Motor neuron (in vitro differentiated cells): Measurements from ENCODE around the gene SMAD2. TPM values are rescaled to one million over a fixed set of nuclear protein-coding genes. Genes with fewer than 3 reads are reported as not detected.
A peak's percentile ranks its signal among the peaks of the same experiment; 100 is the strongest.

ENCODE experiments used
- ATAC-seq, 8 experiments: fragments of 200-7000 bp; cut with Tn5 transposase; replicated peaks in 6 of 8; 2 replicates each; pipeline ENCODE4 v1.8.0; 2021; ENCODE audit warnings: mild to moderate bottlenecking in 8 of 8, moderate library complexity in 8 of 8
- H3K27ac ChIP-seq, 2 donors: fragments of 250-450 bp; sonication (Bioruptor Pico); 2 replicates each; pipeline ENCODE4 v1.9.0; 2021; ENCODE audit warnings: antibody characterized with exemption in 2 of 2, mild to moderate bottlenecking in 2 of 2, moderate library complexity in 1 of 2
- H3K4me1 ChIP-seq, 2 donors: fragments of 250-450 bp; sonication (Bioruptor Pico); replicated peaks in 1 of 2; 2 replicates each; pipeline ENCODE4 v1.6.1; 2021; ENCODE audit warnings: antibody characterized with exemption in 2 of 2, mild to moderate bottlenecking in 2 of 2, moderate library complexity in 1 of 2
- H3K4me3 ChIP-seq, 5 donors: fragments of 250-450 bp; sonication (Bioruptor Pico); 2 replicates each; pipeline ENCODE4 v1.9.0; 2021; ENCODE audit warnings: antibody characterized with exemption in 5 of 5, mild to moderate bottlenecking in 5 of 5, moderate library complexity in 4 of 5
- WGBS, 10 experiments: fragments of 450-650 bp; shearing (Covaris generic); methylation state at CpG; one replicate each; pipeline ENCODE4 v1.0.0; 2022; 5-methylcytosine and 5-hydroxymethylcytosine counted together
- in situ Hi-C, 9 experiments: fragments of 400-800 bp; cut with MboI; loops; one replicate each; pipeline ENCODE4 v1.15.0; 2021; ENCODE audit warnings: low sequenced_read_pairs in 9 of 9, low pct_unique_long_range_greater_than_20kb in 2 of 9; ENCODE audit not compliant: unreplicated experiment in 9 of 9
- total RNA-seq, 8 experiments: library from RNA; unstranded; fragments of 300-600 nt; gene quantifications; 2 replicates each; pipeline versions ENCODE4 v1.2.3 to v1.2.4, GENCODE V29; 2022

SMAD2 gene
- total RNA-seq, 8 experiments from 2014 or later: 46.7 to 116 (median 62.1) TPM

DNA sequence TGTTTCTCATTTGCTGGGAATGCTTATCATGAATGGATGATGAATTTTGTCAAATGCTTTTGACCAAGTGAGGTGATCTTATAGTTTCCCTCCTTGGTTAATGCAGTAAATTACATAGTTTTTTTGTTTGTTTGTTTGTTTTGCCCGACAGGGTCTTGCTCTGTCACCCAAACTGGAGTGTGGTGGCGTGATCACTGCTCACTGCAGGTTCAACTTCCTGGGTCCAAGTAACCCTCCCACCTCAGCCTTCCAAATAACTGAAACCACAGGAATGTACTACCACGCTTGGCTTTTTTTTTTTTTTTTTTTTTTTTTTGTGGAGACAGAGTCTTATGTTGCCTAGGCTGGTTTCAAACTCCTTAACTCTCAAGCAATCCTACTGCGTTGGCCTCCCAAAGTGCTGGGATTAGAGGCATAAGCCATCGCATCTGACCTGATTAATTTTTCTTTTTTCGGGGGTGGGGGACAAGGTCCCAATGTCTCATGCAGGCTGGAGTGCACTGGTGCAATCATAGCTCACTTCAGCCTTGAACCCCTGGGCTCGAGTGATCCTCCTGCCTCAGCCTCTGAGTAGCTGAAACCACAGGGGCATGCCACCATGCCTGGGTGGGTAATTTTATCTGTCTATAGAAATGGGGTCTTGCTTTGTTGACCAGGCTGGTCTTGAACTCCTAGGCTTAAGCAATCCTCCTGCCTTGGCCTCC, 48.6 kb downstream of the SMAD2 start:
- in situ Hi-C loops: no loop called here
- 83 to 100% (median 100%) methylated on average over 1 to 7 of the region's 7 CpGs for WGBS, 10 experiments
- no peak overlapping the region for H3K27ac ChIP-seq
- no peak for ATAC-seq
- H3K4me1 ChIP-seq: no peaks in the 10 kb centered on the region
- no peak overlapping the region for H3K4me3 ChIP-seq

GRCh38 chr18:47881042-47881441, 49.4 kb downstream of the SMAD2 start:
- Histone ChIP-seq H3K27ac (no peak overlapping the region), H3K4me1 (no peaks in the 10 kb centered on the region), H3K4me3 (no peak overlapping the region)
- in situ Hi-C loops: no loop called here
- 70 to 100% (median 96%) methylated on average over 1 to 3 of the region's 3 CpGs; no CpG with 5 or more reads in 1 of the 10 experiments for WGBS, 10 experiments
- no peak for ATAC-seq

DNA sequence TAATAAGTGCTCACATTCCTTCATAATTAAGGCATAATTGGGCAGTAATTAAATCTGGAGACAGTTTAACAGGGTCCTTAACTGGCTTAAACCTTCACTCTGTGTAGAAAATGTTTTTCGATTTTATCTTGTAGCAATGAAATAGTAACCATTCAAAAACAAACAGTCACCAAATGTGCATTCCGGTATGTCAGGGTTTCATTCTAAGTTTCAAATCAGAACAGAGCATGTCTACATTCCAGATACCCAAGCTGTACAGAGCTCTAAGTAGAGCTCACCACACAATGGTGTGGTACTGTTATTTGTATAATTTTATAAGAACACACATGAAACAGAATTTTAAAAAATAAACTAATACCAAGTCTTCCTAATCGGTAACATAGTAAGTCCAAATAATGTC, 52.6 kb downstream of the SMAD2 start:
- in situ Hi-C loops: no loop called here
- no peak for ATAC-seq
- 80 to 100% (median 93%) methylated on average over 1 to 3 of the region's 3 CpGs for WGBS, 10 experiments
- Histone ChIP-seq H3K27ac (no peak overlapping the region), H3K4me3 (no peak overlapping the region), H3K4me1 (no peaks in the 10 kb centered on the region)

DNA sequence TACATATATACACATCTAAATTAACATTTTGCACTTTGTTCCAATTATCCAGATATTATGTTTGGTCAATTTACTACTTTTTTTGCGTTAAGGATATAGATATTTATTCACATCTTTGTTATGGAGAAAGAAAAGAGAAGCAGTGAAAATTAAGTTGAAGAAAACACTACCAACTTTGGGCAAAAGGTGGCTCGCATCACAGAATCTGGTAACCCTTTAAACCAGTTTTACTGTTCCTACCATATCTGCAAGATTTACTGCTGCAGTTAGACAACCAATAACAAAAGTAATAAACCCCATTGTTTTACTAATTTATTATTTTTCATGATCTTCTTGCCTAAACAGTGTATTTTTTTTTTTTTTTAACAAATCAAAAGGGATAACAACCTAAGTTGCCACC, 53.6 kb downstream of the SMAD2 start:
- Histone ChIP-seq H3K4me3 (no peak overlapping the region), H3K4me1 (no peaks in the 10 kb centered on the region), H3K27ac (no peak overlapping the region)
- no peak for ATAC-seq
- in situ Hi-C loops: no loop called here
- 65 to 100% (median 93%) methylated on average over 2 of the region's 2 CpGs; no CpG with 5 or more reads in 3 of the 10 experiments for WGBS, 10 experiments

- in situ Hi-C loops: no loop called here
- Histone ChIP-seq H3K4me3 (no peak overlapping the region), H3K27ac (no peak overlapping the region), H3K4me1 (no peaks in the 10 kb centered on the region)
- peak in 2 of 8 experiments; percentile 37 to 42 for ATAC-seq
Observed at GRCh38 chr18:47873625-47874024, 56.8 kb downstream of the SMAD2 start.

DNA sequence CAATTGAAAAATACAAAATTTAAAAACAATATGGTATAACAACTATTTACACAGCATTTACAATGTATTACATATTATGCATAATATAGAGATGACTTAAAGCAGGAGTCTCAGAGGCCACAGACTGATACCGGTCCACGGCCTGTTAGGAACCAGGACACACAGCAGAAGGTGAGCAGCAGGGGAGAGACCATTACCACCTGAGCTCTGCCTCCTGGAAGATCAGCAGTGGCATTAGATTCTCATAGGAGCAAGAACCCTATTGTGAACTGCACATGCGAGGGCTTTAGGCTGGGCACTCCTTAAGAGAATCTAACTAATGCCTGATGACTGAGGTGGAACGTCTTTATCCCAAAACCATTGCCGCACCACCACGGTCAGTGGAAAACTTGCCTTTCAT, 58.0 kb downstream of the SMAD2 start:
- 60 to 100% (median 94%) methylated on average over 1 to 6 of the region's 6 CpGs; no CpG with 5 or more reads in 2 of the 10 experiments for WGBS, 10 experiments
- H3K4me1 ChIP-seq: no peaks in the 10 kb centered on the region
- H3K27ac ChIP-seq: no peak overlapping the region
- in situ Hi-C loops: no loop called here
- H3K4me3 ChIP-seq: no peak overlapping the region
- no peak for ATAC-seq

GRCh38 chr18:47871288-47871687, 59.2 kb downstream of the SMAD2 start:
- no peak overlapping the region for H3K4me3 ChIP-seq
- no peak for ATAC-seq
- no peaks in the 10 kb centered on the region for H3K4me1 ChIP-seq
- H3K27ac ChIP-seq: no peak overlapping the region
- in situ Hi-C loops: no loop called here
- WGBS, 10 experiments: 73 to 100% (median 98%) methylated on average over 1 to 3 of the region's 3 CpGs

GRCh38 chr18:47870605-47871004, 59.9 kb downstream of the SMAD2 start:
- H3K4me3 ChIP-seq: no peak overlapping the region
- H3K4me1 ChIP-seq: no peaks in the 10 kb centered on the region
- no peak overlapping the region for H3K27ac ChIP-seq
- ATAC-seq: no peak
- in situ Hi-C loops: no loop called here
- WGBS, 10 experiments: 0 to 100% (median 72%) methylated on average over 1 of the region's 1 CpG; no CpG with 5 or more reads in 2 of the 10 experiments

DNA sequence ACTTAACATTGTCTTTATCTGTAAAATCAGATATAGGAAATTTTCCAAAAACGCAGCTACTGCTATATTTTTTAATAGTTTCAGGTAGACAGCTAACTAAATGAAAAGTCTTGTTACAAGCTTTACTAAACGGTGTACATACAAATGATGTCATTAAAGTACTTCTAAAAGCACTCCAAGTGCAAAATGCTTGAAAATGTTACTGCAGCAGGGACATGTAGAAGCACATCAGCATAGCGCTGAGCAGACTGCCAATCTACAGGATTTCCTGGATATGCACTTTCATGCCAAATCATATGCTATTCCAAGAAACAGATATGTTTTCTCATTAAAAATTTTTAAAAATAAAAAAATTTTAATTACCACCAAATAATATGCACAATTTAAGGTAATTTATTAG, 61.7 kb downstream of the SMAD2 start:
- ATAC-seq: no peak
- H3K4me1 ChIP-seq: no peaks in the 10 kb centered on the region
- H3K4me3 ChIP-seq: no peak overlapping the region
- no peak overlapping the region for H3K27ac ChIP-seq
- WGBS, 10 experiments: 70 to 100% (median 94%) methylated on average over 2 to 3 of the region's 3 CpGs; no CpG with 5 or more reads in 1 of the 10 experiments
- in situ Hi-C loops: no loop called here

DNA sequence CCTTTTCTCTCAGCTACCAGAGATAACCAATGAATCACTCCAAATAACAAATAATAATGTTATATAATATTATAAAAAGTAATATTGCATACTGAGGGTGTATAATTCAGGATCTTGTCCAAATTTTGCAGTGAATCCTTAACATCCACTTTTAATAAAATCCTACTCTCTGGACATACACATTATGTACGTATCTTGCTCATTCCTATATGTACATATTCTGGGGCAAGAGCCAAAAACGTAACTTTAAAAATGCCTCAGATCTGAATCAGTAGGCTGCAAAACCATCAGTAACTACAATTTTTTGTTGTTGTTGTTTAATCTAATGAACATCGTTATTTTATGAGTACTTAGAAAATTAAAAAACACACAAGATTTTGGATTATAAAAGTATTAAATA, 65.3 kb downstream of the SMAD2 start:
- H3K4me1 ChIP-seq: no peaks in the 10 kb centered on the region
- no peak overlapping the region for H3K27ac ChIP-seq
- peak in 1 of 8 experiments; percentile 54 for ATAC-seq
- in situ Hi-C loops: no loop called here
- WGBS, 10 experiments: 31 to 100% (median 89%) methylated on average over 1 to 3 of the region's 3 CpGs
- H3K4me3 ChIP-seq: no peak overlapping the region

- in situ Hi-C loops: no loop called here
- ATAC-seq: no peak
- H3K4me3 ChIP-seq: no peak overlapping the region
- no peaks in the 10 kb centered on the region for H3K4me1 ChIP-seq
- H3K27ac ChIP-seq: no peak overlapping the region
Observed at GRCh38 chr18:47863041-47863440, 67.4 kb downstream of the SMAD2 start.

DNA sequence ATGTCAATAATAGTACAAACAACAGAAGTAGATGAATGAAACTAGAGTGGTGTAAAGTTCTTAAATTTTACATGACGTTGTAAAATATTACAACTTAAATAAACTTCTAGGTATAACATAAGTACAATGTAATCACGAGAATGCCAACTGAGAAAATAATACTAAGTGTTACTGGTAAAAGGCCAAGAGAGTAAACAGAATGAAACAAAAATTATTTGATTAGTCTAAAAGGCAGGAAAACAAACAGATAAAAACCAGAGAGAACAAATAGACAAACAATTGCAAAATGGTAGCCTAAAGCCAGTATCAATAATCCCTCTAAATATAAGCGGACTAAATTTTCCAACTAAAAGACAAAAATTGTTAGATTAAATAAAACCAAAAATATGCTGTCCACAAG, 71.9 kb downstream of the SMAD2 start:
- 94 to 100% (median 98%) methylated on average over 2 to 3 of the region's 3 CpGs for WGBS, 10 experiments
- in situ Hi-C loops: no loop called here
- Histone ChIP-seq H3K4me1 (no peaks in the 10 kb centered on the region), H3K4me3 (no peak overlapping the region), H3K27ac (no peak overlapping the region)
- no peak for ATAC-seq

GRCh38 chr18:47847635-47848034, 82.8 kb downstream of the SMAD2 start:
- in situ Hi-C loops: no loop called here
- Histone ChIP-seq H3K27ac (no peak overlapping the region), H3K4me1 (no peaks in the 10 kb centered on the region), H3K4me3 (no peak overlapping the region)
- ATAC-seq: peak in 2 of 8 experiments; percentile 26 to 69

DNA sequence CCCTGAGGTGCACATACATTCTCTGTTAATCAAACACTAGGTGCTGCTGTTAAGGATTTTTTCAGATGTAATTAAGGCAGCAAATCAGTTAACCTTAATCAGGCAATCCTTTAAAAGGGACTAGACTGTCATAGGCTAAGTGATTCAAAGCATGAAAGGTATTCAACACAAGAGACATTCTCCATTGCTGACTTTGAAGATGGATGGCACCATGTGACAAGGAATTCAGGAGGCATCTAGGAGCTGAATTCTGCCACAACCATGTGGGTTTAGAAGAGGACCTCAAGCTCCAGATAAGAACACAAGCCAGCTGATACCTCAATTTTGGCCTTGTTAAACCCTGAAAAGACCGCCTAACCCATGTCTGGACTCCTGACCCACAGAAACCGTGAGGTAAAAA, 84.0 kb downstream of the SMAD2 start:
- H3K27ac ChIP-seq: no peak overlapping the region

More for the DNA sequence above, 84.0 kb downstream of the SMAD2 start:
- no peak for ATAC-seq
- in situ Hi-C loops: no loop called here
- Histone ChIP-seq H3K4me1 (no peaks in the 10 kb centered on the region), H3K4me3 (no peak overlapping the region)
- WGBS, 10 experiments: 82 to 100% (median 100%) methylated on average over 1 to 2 of the region's 2 CpGs; no CpG with 5 or more reads in 3 of the 10 experiments
